Trophoblast cell (in vitro differentiated cells and primary cell): Measurements from ENCODE around the gene AGBL1.

Experiments
- DNase-seq, 2 donors: peaks; one replicate each; pipeline ENCODE4 v3.0.0-alpha.2; 2016
- H2AFZ ChIP-seq: 2 replicates; pipeline ENCODE4 v1.6.1; 2013; ENCODE audit warnings: low read length, moderate library complexity, mild to moderate bottlenecking; ENCODE audit not compliant: insufficient read depth, poor library complexity
- H2AK5ac ChIP-seq: 2 replicates; pipeline ENCODE4 v1.6.1; 2013; ENCODE audit warnings: mild to moderate bottlenecking, low read length
- H2BK120ac ChIP-seq: 2 replicates; pipeline ENCODE4 v1.6.1; 2013; ENCODE audit warnings: low read length, mild to moderate bottlenecking, moderate library complexity; ENCODE audit not compliant: insufficient read depth, poor library complexity
- H2BK12ac ChIP-seq: 2 replicates; pipeline ENCODE4 v1.6.1; 2013; ENCODE audit warnings: mild to moderate bottlenecking, low read length, moderate library complexity
- H2BK5ac ChIP-seq: 2 replicates; pipeline ENCODE4 v1.6.1; 2013; ENCODE audit warnings: low read length, low read depth, moderate library complexity, mild to moderate bottlenecking; ENCODE audit not compliant: poor library complexity
- H3K14ac ChIP-seq: 2 replicates; pipeline ENCODE4 v1.6.1; 2013; ENCODE audit warnings: mild to moderate bottlenecking, low read length
- H3K18ac ChIP-seq: 2 replicates; pipeline ENCODE4 v1.6.1; 2013; ENCODE audit warnings: mild to moderate bottlenecking, low read length
- H3K23ac ChIP-seq: 2 replicates; pipeline ENCODE4 v1.6.1; 2013; ENCODE audit warnings: low read length
- H3K27ac ChIP-seq: 2 replicates; pipeline ENCODE4 v1.5.1; 2013; ENCODE audit warnings: low read depth, mild to moderate bottlenecking, inconsistent platforms, low read length, moderate library complexity
- H3K27me3 ChIP-seq: 2 replicates; pipeline ENCODE4 v1.6.1; 2013; ENCODE audit warnings: inconsistent platforms, mild to moderate bottlenecking, low read length, moderate library complexity; ENCODE audit not compliant: insufficient read depth
- H3K36me3 ChIP-seq, 2 experiments: 1 replicate in 1 of 2; 2 replicates in 1 of 2; pipeline ENCODE4 v1.6.1; 2013; ENCODE audit warnings: low read length in 2 of 2, mild to moderate bottlenecking in 2 of 2, moderate library complexity in 1 of 2; ENCODE audit not compliant: insufficient read depth in 2 of 2, control insufficient read depth in 1 of 2
- H3K4ac ChIP-seq: 2 replicates; pipeline ENCODE4 v1.6.1; 2013; ENCODE audit warnings: low read depth, mild to moderate bottlenecking, low read length, moderate library complexity
- H3K4me1 ChIP-seq, 2 experiments: 1 replicate in 1 of 2; 2 replicates in 1 of 2; pipeline ENCODE4 v1.6.1; 2013; ENCODE audit warnings: low read length in 2 of 2, mild to moderate bottlenecking in 2 of 2, moderate library complexity in 1 of 2; ENCODE audit not compliant: insufficient read depth in 2 of 2, control insufficient read depth in 1 of 2
- H3K4me2 ChIP-seq: 2 replicates; pipeline ENCODE4 v1.6.1; 2013; ENCODE audit warnings: inconsistent platforms, mild to moderate bottlenecking, low read length, moderate library complexity
- H3K4me3 ChIP-seq: 2 replicates; pipeline ENCODE4 v1.5.1; 2013; ENCODE audit warnings: mild to moderate bottlenecking, low read depth, low read length, inconsistent platforms
- H3K79me1 ChIP-seq: one replicate; pipeline ENCODE4 v1.6.1; 2013; ENCODE audit warnings: low read length
- H3K79me2 ChIP-seq: 2 replicates; pipeline ENCODE4 v1.6.1; 2013; ENCODE audit warnings: low read length, mild to moderate bottlenecking; ENCODE audit not compliant: control insufficient read depth, insufficient read depth, poor library complexity
- H3K9ac ChIP-seq: 2 replicates; pipeline ENCODE4 v1.6.1; 2013; ENCODE audit warnings: mild to moderate bottlenecking, low read length
- H3K9me3 ChIP-seq: 2 replicates; pipeline ENCODE4 v1.6.1; 2013; ENCODE audit warnings: low read depth, mild to moderate bottlenecking, control low read depth, inconsistent platforms, low read length; ENCODE audit not compliant: insufficient read depth
- H4K12ac ChIP-seq: 2 replicates; pipeline ENCODE4 v1.6.1; 2013; ENCODE audit warnings: low read depth, mild to moderate bottlenecking, low read length, moderate library complexity
- H4K8ac ChIP-seq: 2 replicates; pipeline ENCODE4 v1.6.1; 2013; ENCODE audit warnings: low read depth, mild to moderate bottlenecking, low read length, moderate library complexity
- H4K91ac ChIP-seq: one replicate; pipeline ENCODE4 v1.6.1; 2013; ENCODE audit warnings: low read depth, mild to moderate bottlenecking, low read length, moderate library complexity
- WGBS: extraction: QIAGEN DNeasy Blood & Tissue Kit; methylation state at CpG from one replicate; pipeline ENCODE4 v1.1.7; 2013; ENCODE audit warnings: missing lambda C conversion rate; ENCODE audit not compliant: insufficient read length, insufficient coverage; ENCODE audit errors: extremely low coverage; 5-methylcytosine and 5-hydroxymethylcytosine counted together

AGBL1 gene

DNA sequence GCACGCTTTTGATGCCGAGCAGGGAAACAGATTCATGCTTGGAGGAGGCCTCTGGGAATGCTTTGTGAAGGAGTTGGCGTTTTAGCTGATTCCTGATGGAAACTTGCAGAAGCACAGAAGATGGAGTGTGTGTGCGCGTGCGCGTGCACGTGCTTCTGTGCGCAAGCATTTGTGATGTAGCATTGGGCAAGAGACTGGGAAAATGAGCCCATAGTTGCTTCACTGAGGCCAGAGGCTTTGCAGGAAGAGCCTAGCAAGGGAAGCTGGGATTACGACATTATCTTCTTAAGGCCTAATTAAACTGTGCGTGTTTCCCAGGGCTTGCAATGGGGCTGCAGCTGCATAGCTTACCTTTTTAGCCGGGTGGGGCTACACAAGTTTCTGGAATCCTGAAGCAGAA, 18.1 kb upstream of the AGBL1 start:
- Histone ChIP-seq H3K9ac (no peak overlapping the region), H3K23ac (no peak overlapping the region), H2BK120ac (no peak overlapping the region), H3K79me2 (no peaks in the 10 kb centered on the region), H3K4me3 (no peak overlapping the region), H4K12ac (no peak overlapping the region), H4K91ac (no peak overlapping the region), H2AK5ac (no peak overlapping the region), H2BK12ac (no peak overlapping the region), H3K36me3 (no peaks in the 10 kb centered on the region), H3K27ac (no peak overlapping the region), H3K14ac (no peak overlapping the region), H3K4me1 (no peaks in the 10 kb centered on the region), H4K8ac (no peak overlapping the region), H3K4me2 (no peak overlapping the region), H3K9me3 (peaks cover 1% of the 10 kb centered on the region), H3K79me1 (no peaks in the 10 kb centered on the region), H2AFZ (no peak overlapping the region), H2BK5ac (no peak overlapping the region), H3K18ac (no peak overlapping the region), H3K27me3 (no peaks in the 10 kb centered on the region), H3K4ac (no peak overlapping the region)
- peak; percentile 42 to 54 for DNase-seq
- WGBS, result no CpG with 5 or more reads among the region's 12 CpGs

DNA sequence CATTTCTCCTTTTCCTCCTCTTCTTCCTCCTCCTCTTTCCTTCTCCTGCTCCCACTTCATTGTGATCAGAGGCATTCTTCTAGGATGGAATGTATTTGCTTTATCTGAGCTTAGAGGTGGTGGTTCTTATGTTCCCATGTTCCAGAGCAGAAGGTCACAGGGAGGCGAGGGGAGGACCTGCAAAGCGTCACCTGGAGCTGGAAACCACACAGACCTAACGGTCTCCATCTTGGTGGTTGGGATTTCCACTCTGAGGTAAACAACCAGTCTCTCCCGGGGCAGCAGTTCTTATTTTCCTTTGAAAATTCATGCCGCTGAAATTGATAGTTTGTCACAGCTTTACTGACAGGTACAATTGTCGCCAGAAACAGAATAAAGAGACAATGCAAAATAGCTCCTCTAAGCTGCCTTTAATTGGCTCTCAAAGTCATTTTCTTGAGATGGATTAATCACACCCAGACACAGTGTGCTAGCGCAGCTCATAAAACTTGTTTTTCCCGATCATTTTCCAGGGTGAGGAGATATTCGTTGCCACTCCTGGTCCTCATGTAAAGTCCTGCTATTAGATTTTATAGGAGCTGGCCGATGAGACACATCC, 16.9 kb upstream of the AGBL1 start:
- Histone ChIP-seq H3K79me2 (no peaks in the 10 kb centered on the region), H3K4ac (no peak overlapping the region), H2BK5ac (no peak overlapping the region), H3K36me3 (no peaks in the 10 kb centered on the region), H3K27me3 (no peaks in the 10 kb centered on the region), H3K4me3 (no peak overlapping the region), H3K79me1 (no peaks in the 10 kb centered on the region), H4K12ac (no peak overlapping the region), H3K14ac (no peak overlapping the region), H4K91ac (no peak overlapping the region), H3K18ac (no peak overlapping the region), H2AFZ (no peak overlapping the region), H3K23ac (no peak overlapping the region), H4K8ac (no peak overlapping the region), H3K9ac (no peak overlapping the region), H2BK120ac (no peak overlapping the region), H2AK5ac (no peak overlapping the region), H3K4me2 (no peak overlapping the region), H3K9me3 (peaks cover 1% of the 10 kb centered on the region), H3K27ac (no peak overlapping the region), H3K4me1 (no peaks in the 10 kb centered on the region), H2BK12ac (no peak overlapping the region)
- no CpG with 5 or more reads among the region's 10 CpGs for WGBS
- DNase-seq, result no peak

DNA sequence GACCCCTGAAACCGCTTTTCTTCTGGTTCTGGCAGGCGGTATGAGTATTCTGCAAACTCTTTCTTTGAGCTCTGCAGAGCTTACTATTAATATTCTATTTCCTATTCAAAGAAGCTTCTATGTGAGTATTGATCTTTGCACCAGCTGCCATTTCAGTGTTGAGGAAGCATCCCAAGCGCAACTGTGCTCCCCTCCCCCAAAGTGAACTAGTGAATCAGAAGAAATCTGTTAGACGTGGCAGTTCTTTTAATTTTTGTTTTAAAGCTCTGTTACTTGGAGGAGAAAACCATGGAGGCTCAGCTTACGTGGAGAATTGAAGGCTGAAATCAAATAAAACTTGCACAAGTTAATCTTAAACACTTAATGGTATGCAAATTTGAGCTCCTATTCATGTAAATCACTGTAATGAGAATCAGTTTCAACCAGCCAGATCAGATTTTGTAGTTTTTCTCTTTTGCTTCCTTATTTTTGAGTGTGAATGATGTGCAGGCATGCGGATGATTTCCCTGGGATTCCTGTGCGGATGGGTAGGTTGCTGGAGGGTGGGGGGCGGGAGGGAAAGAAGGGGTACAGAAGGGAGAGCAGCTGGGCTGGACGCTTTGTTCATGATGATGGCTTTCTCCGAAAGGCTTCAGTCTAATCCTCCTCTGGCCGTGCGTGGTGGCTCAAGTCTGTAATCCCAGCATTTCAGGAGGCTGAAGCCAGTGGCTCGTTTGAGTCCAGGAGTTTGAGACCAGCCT, 16.1 kb upstream of the AGBL1 start:
- Histone ChIP-seq H3K36me3 (no peaks in the 10 kb centered on the region), H3K4me1 (no peaks in the 10 kb centered on the region), H3K4ac (no peak overlapping the region), H3K23ac (no peak overlapping the region), H3K4me2 (no peak overlapping the region), H2AFZ (no peak overlapping the region), H4K12ac (no peak overlapping the region), H2AK5ac (no peak overlapping the region), H3K9ac (no peak overlapping the region), H4K8ac (no peak overlapping the region), H3K18ac (no peak overlapping the region), H3K79me1 (no peaks in the 10 kb centered on the region), H3K4me3 (no peak overlapping the region), H3K14ac (no peak overlapping the region), H3K27ac (no peak overlapping the region), H3K27me3 (no peaks in the 10 kb centered on the region), H3K9me3 (peaks cover 1% of the 10 kb centered on the region), H2BK12ac (no peak overlapping the region), H2BK120ac (no peak overlapping the region), H3K79me2 (no peaks in the 10 kb centered on the region), H4K91ac (no peak overlapping the region), H2BK5ac (no peak overlapping the region)
- DNase-seq, result no peak
- no CpG with 5 or more reads among the region's 13 CpGs for WGBS

DNA sequence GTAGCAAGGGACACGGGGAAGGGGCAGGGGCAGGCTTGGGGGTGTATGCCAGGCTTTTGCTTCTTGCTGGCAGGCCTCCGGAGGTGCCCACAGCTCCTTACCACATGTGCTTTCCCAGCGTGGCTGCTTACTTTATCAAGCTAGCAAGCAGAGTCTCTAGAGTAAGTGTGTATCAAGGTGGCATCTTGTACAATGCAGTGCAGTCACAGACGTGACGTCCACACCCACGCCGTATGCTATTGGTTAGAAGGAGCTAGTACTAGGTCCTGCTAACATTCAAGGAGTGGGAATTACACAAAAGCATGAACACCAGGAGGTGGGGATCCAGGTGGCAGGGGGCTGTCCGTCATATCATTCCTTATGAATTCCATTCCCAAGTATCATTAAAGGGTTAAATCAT, 15.3 kb upstream of the AGBL1 start:
- WGBS, result no CpG with 5 or more reads among the region's 8 CpGs
- no peak overlapping the region for H2AK5ac ChIP-seq
- no peak overlapping the region for H3K4ac ChIP-seq
- no peaks in the 10 kb centered on the region for H3K36me3 ChIP-seq
- H4K8ac ChIP-seq, result no peak overlapping the region
- H2BK5ac ChIP-seq, result no peak overlapping the region
- no peak overlapping the region for H3K27ac ChIP-seq
- no peak overlapping the region for H3K9ac ChIP-seq
- no peak overlapping the region for H4K91ac ChIP-seq
- H2AFZ ChIP-seq, result no peak overlapping the region
- H3K4me2 ChIP-seq, result no peak overlapping the region
- H3K9me3 ChIP-seq, result no peaks in the 10 kb centered on the region
- no peak overlapping the region for H4K12ac ChIP-seq
- H3K4me1 ChIP-seq, result no peaks in the 10 kb centered on the region
- no peaks in the 10 kb centered on the region for H3K79me1 ChIP-seq
- no peak overlapping the region for H2BK120ac ChIP-seq
- H3K23ac ChIP-seq, result no peak overlapping the region
- H3K27me3 ChIP-seq, result no peaks in the 10 kb centered on the region
- H3K79me2 ChIP-seq, result no peaks in the 10 kb centered on the region
- no peak overlapping the region for H3K4me3 ChIP-seq
- DNase-seq, result no peak
- H3K18ac ChIP-seq, result no peak overlapping the region
- H2BK12ac ChIP-seq, result no peak overlapping the region
- H3K14ac ChIP-seq, result no peak overlapping the region
